GM13977 (cell line): ENCODE results near the gene LVRN.

Experiments
- DNase-seq: peaks from one replicate; pipeline ENCODE4 v3.0.0; 2012; ENCODE audit warnings: low spot score
- in situ Hi-C: fragments of 300-500 bp; cut with MboI; formaldehyde crosslinking; loops from one replicate; pipeline ENCODE4 v1.12.0; 2022; ENCODE audit warnings: low sequenced_read_pairs, low pct_unique_long_range_greater_than_20kb, mixed read lengths, inconsistent platforms; ENCODE audit not compliant: unreplicated experiment
- TF ChIP-seq, protein P1 (sequence below): IDR thresholded peaks from 2 replicates; pipeline ENCODE4 v1.5.1; 2012; ENCODE audit warnings: mild to moderate bottlenecking, control low read depth; ENCODE audit not compliant: insufficient read depth; ENCODE audit errors: extremely low read depth, missing control alignments

Gene LVRN

DNA sequence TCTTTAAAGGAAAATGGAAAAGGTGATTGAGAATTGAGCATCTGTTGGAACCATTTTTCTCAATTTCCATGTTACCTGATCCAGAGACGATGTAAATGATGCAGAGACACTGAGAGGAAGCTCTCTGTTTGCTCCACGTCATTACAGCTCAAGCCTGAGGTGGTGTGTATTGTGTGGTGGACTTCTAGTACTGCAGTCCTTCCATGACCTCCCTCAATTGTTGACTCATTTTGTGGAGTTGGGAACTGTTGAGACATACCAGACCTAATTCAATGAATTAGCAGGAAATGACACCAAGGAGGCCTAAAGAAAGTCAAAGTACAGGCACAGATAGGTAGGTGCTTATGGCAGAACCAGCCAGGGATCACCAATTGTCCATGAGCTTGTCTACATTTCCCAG, 15.6 kb upstream of the LVRN start:
- no peak for DNase-seq
- in situ Hi-C loops = no loop called here
- TF ChIP-seq, protein P1, sequence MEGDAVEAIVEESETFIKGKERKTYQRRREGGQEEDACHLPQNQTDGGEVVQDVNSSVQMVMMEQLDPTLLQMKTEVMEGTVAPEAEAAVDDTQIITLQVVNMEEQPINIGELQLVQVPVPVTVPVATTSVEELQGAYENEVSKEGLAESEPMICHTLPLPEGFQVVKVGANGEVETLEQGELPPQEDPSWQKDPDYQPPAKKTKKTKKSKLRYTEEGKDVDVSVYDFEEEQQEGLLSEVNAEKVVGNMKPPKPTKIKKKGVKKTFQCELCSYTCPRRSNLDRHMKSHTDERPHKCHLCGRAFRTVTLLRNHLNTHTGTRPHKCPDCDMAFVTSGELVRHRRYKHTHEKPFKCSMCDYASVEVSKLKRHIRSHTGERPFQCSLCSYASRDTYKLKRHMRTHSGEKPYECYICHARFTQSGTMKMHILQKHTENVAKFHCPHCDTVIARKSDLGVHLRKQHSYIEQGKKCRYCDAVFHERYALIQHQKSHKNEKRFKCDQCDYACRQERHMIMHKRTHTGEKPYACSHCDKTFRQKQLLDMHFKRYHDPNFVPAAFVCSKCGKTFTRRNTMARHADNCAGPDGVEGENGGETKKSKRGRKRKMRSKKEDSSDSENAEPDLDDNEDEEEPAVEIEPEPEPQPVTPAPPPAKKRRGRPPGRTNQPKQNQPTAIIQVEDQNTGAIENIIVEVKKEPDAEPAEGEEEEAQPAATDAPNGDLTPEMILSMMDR = no peak

DNA sequence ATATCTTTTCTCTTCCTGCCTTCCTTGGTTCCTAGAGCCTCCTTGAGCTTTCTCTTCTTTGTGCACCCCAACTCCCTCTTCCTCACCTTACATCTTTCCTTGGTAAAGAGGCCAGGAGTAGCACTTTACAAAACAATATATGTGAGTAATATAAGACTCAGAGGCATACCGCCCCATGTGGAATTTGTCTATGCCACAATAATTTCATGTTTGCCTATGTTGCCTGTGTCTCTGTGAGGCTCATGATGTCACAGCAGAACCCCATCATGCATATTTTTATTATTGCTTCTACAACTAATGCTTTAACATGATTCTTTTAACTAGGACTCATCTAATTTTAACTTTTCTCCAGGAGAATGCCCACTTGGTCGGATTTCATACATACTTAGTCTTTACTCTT, 15.0 kb upstream of the LVRN start:
- DNase-seq = no peak
- in situ Hi-C loops = no loop called here
- TF ChIP-seq, protein P1 = no peak

DNA sequence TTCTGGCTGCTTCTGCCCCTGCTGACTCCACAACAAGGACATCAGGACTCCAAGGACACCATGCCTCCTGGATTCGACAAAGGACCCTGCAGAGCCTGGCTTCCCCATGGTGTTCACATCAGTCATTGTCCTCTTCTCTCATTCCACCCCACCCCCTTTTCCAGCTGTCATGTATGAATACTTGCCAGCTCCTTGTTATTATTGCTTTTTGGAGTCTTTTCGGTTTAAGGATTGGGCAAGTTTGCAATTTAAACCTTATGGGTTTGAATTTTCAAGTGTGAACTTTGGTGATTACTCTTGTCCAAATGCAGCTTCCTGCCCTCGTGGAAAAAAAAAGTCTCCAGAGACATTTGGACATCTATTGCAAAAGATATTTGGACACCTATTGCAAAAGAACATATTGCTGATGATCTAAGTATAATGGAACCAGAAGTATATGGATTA, 14.2 kb upstream of the LVRN start:
- in situ Hi-C loops = no loop called here
- TF ChIP-seq, protein P1 = no peak
- DNase-seq = no peak

DNA sequence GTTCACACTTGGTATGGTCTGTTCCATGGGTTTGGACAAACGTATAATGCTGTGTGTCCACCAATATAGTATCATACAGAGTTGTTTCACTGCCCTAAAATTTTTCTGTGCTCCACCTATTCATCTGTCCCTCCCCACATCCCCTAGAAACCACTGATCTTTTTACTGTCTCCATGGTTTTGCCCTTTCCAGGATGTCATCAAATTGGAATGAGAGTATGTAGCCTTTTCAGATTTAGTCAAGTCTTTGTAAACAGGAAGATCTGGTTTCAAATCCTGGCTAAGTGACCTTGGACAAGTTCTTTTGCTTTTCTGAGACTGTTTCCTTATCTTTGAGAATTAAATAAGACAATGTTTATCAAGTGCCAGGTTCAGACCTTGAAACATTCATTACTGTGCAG, 13.2 kb upstream of the LVRN start:
- DNase-seq = no peak
- TF ChIP-seq, protein P1 = no peak
- in situ Hi-C loops = no loop called here

DNA sequence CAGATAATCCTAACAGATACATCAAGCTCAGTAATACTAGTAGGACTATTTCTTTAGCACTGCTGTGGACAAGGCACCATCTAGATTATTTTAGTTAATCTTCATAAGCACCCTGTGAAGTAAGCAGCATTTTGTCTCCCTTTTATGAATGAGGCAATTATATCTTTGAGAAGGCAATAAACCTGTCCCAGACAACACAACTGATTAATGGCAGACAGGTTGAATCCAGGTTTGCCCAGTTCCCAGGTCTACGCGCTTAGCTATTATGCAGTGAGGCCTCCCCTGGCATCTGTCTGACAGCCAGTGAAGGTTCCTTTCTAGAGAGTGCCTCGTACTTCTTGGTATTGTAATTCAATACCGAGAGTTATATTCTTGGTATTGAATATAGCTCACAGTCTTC, 9.7 kb upstream of the LVRN start:
- TF ChIP-seq, protein P1 = no peak
- DNase-seq = no peak
- in situ Hi-C loops = no loop called here

DNA sequence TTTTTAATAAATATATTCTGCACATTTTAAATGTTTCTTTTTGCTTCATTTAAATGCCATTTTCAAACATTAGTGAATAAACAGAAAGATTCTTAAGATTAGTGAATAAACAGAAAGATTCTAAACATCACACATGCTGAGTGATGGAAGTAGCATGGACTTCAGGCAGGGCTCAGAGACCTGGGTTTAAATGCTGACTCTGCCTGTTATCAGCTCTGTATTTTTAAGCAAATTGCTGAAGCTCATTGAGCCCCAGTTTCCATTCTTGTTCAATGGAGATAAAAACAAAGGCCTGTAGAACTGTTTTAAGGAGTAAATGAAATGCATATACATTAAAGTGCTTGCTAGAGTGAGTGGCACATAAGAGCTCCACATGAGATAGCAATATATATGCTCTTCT, 8.1 kb upstream of the LVRN start:
- in situ Hi-C loops = no loop called here
- no peak for DNase-seq
- TF ChIP-seq, protein P1 = no peak

DNA sequence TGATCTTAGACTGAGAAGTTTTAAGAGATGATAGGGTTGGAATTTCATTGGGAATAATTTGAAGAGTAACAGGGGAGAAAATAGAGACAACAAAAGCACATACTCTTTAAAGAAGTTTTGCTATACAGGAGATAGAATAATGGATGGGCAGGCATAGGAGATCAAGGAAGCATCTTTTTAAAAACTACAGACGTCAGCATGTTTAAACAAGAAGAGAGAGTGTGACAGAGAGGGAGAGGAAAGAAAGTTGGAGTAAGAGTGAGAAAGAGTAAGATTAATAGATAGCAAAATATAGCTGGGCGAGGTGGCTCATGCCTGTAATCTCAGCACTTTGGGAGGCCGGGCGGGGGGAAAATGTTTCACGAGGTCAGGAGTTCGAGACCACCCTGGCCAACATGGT, 5.3 kb upstream of the LVRN start:
- no peak for DNase-seq
- in situ Hi-C loops = no loop called here
- TF ChIP-seq, protein P1 = no peak
